ENCODE data around the gene TRABD2B.

Gene TRABD2B

DNA sequence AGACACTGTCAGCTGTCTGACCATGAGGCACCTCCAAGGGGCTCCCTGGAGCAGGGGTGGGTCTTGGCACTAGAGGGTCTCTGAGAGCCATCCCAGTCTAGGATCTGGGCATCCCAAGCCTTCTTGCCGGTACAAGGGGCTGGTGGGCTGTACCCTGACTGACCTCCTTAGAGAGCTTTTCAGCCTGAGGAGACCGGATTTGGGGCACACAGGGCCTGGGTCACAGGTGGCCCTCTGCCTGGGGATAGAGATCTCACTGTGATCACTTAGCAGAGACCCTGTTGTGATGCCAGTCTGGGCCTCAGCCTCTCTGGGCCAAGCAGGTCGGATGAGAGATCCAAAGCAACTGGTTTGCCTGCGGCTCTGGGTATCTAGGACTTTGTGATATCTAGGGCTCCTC lies 227.2 kb downstream of the TRABD2B start:
- Mint-ChIP-seq H3K27ac (no peak overlapping the region), H3K4me1 (no peaks in the 10 kb centered on the region), H3K9me3 (no peaks in the 10 kb centered on the region), H3K27me3 (peaks cover 2% of the 10 kb centered on the region), H3K36me3 (no peaks in the 10 kb centered on the region), H3K4me3 (no peak overlapping the region)

DNA sequence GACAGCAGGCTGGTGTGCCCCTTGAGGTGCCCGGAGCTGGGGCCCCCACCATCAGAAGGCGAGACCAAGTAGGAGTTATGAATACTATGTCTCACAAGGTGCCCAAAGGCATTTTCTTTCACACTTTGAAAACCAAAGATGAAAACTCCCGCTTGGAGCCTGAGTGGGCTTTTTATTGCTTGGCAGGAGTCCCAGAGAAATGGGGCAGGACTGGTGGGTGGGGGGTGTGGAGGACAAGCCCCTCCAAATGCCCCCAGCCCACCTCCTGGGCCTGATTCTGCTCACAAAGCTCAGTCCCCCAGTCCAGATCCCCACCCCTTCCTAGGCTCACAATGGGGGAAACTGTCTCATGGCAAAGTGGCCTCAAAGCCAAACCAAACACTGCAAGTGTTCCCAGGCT lies 227.9 kb downstream of the TRABD2B start:
- Mint-ChIP-seq H3K4me3 (no peak overlapping the region), H3K27me3 (peaks cover 2% of the 10 kb centered on the region), H3K27ac (no peak overlapping the region)

GRCh38 chr1:47767741-47768100 lies 229.5 kb downstream of the TRABD2B start:
- H3K4me3 Mint-ChIP-seq, result no peak overlapping the region
- no peaks in the 10 kb centered on the region for H3K9me3 Mint-ChIP-seq

More for the DNA sequence above, 227.9 kb downstream of the TRABD2B start:
- no peaks in the 10 kb centered on the region for H3K36me3 Mint-ChIP-seq
- H3K9me3 Mint-ChIP-seq, result no peaks in the 10 kb centered on the region
- no peaks in the 10 kb centered on the region for H3K4me1 Mint-ChIP-seq

DNA sequence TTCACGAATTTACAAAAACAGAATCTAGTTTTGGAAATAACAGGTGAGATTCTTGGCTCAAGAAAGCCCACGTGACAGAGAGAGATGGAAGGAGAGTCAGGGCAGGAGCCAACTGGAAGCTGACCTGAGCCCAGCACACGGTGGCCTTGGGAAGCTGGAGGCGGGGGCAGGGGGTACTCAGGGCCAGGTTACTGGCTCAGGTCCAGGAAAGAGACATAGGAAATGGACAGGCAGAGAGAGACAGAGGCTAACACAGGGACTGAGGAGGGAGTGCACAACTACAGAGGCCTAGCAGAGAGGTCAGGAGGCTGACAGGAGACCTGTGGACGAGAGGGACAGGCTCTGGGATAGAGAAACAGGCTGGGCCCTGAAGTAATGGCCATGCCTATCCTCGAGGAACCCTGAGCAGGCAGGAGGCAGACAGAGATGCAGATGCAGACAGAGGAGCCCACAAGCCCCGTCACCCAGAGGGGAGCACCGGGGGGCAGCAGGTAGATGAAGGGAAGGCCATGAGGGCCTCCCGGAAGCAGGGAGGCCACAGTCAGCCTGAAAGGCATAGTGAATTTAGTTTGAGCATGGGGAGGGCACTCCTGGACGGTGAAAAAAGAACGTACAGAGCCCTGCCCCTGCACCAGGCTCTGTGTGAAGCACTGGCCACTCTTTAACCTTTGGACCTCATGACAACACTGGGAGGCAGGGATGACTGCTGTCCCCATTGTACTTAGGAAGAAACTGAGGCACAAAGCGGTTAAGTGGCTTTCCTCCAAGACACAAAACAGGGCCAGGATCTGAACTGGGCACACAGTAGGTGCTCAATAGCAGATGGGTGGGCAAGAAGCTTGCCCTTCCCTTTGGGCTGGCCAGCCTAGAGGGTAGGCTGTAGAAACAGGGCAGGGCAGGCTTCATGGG lies 230.1 kb downstream of the TRABD2B start:
- Mint-ChIP-seq H3K4me1 (no peaks in the 10 kb centered on the region), H3K36me3 (no peaks in the 10 kb centered on the region), H3K27ac (no peak overlapping the region), H3K9me3 (no peaks in the 10 kb centered on the region), H3K27me3 (peaks cover under 1% of the 10 kb centered on the region), H3K4me3 (no peak overlapping the region)

More at GRCh38 chr1:47767741-47768100, 229.5 kb downstream of the TRABD2B start:
- peaks cover 2% of the 10 kb centered on the region for H3K27me3 Mint-ChIP-seq
- H3K36me3 Mint-ChIP-seq, result no peaks in the 10 kb centered on the region
- no peaks in the 10 kb centered on the region for H3K4me1 Mint-ChIP-seq
- H3K27ac Mint-ChIP-seq, result no peak overlapping the region

DNA sequence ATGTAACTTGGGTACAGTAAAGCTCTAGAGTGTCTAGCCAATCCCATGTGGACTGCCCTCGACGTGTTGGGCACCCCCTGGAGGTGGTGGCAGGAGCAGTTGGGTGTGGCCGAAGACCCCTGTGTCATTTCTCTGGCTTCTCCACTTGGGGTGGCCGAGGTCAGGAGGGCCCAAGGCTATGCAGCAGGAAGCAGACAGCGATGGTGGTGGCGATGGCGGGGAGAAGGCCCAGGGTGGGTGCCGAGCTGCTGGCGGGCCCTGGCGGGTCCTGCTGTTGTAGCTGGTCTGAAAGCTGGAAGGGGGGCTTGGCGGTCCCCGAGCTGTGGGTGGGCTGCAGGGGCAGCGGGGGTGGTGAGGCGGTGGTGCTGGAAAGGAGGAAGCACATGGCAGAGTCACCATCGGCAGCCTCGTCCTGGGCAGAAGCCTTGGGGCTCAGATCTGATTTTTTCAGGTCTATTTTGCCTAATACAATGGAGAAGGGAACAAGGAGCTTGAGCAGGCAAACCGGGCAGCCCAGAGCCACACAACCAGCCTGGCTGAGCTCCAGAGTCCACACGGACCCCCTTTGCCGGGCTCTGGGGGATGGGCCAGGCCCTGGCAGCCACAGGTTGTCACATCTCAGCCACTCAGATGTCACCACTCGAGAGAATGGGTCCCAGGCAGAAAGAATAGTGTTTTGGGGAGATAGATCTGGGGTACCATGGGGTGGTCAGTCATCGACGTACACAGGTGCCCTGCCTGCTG lies 231.3 kb downstream of the TRABD2B start:
- peaks cover 3% of the 10 kb centered on the region for H3K27me3 Mint-ChIP-seq
- no peak overlapping the region for H3K27ac Mint-ChIP-seq
- H3K36me3 Mint-ChIP-seq, result no peaks in the 10 kb centered on the region
- no peaks in the 10 kb centered on the region for H3K4me1 Mint-ChIP-seq
- no peak overlapping the region for H3K4me3 Mint-ChIP-seq
- H3K9me3 Mint-ChIP-seq, result no peaks in the 10 kb centered on the region

GRCh38 chr1:47765236-47765635 lies 231.9 kb downstream of the TRABD2B start:
- Mint-ChIP-seq H3K4me1 (no peaks in the 10 kb centered on the region), H3K27ac (no peak overlapping the region), H3K4me3 (no peak overlapping the region), H3K27me3 (peaks cover 3% of the 10 kb centered on the region), H3K36me3 (no peaks in the 10 kb centered on the region), H3K9me3 (no peaks in the 10 kb centered on the region)

GRCh38 chr1:47764461-47765046 lies 232.6 kb downstream of the TRABD2B start:
- H3K36me3 Mint-ChIP-seq, result no peaks in the 10 kb centered on the region
- H3K27ac Mint-ChIP-seq, result no peak overlapping the region
- no peaks in the 10 kb centered on the region for H3K4me1 Mint-ChIP-seq
- no peaks in the 10 kb centered on the region for H3K9me3 Mint-ChIP-seq
- H3K4me3 Mint-ChIP-seq, result no peak overlapping the region
- peaks cover 3% of the 10 kb centered on the region for H3K27me3 Mint-ChIP-seq

GRCh38 chr1:47763591-47764171 lies 233.5 kb downstream of the TRABD2B start:
- Mint-ChIP-seq H3K27me3 (peaks cover 3% of the 10 kb centered on the region), H3K4me3 (no peak overlapping the region), H3K4me1 (no peaks in the 10 kb centered on the region), H3K9me3 (no peaks in the 10 kb centered on the region), H3K27ac (no peak overlapping the region), H3K36me3 (no peaks in the 10 kb centered on the region)

DNA sequence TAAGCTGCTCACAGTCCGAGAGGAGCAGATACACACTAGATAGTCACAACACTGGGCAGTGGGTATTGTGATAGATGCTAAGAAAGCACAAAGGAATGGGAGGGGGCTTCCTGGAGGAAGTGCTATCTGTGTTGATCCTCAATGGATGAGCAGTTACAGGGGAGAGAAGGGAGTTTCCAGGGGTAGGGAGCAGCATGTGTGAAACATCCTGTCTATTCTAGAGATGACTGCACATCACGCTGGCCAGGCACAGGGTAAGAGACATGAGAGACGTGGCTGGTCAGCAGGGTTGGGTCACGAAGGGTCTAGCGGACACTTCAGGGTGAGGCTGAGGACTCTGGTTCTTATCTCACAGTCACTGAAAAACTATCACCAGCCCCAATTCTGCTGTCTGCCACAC lies 235.2 kb downstream of the TRABD2B start:
- Mint-ChIP-seq H3K27me3 (peaks cover 5% of the 10 kb centered on the region), H3K9me3 (no peaks in the 10 kb centered on the region), H3K4me1 (no peaks in the 10 kb centered on the region), H3K4me3 (no peak overlapping the region), H3K27ac (no peak overlapping the region), H3K36me3 (no peaks in the 10 kb centered on the region)

GRCh38 chr1:47761201-47761930 lies 235.8 kb downstream of the TRABD2B start:
- Mint-ChIP-seq H3K4me3 (no peak overlapping the region), H3K27ac (no peak overlapping the region), H3K9me3 (no peaks in the 10 kb centered on the region), H3K36me3 (no peaks in the 10 kb centered on the region), H3K4me1 (no peaks in the 10 kb centered on the region), H3K27me3 (peaks cover 5% of the 10 kb centered on the region)

DNA sequence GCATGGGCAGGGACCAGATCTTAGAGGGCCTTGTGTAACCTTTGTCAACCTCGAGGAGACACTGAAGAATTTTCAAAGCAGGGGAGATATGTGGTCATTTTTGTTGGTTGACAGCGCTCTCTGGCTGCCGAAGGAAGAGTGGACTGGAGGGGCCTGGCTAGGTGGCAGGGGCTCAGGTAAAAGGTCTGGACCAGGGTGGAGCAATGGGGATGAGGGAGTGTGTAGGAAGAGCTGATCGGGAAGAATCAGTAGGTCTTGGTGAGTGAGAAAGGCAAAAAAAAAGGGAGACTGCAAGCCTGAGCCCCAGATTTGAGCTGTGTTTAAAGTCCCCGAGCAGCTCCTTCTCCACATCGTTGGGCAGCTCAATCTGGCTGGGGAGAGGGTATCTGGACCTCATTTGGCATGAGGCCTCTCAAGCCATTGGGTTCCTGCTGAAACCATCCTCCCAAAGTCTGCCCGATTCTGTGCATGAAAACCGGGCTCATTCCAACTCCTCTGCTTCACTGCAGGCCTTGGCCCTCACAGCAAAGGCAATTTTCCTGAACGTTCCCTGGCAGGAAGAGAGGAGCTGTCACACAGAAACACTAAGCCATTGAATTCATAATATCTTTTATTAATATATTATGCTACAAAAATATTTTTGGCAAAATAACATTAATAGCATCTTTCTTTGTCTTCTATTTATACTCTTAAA lies 237.1 kb downstream of the TRABD2B start:
- no peak overlapping the region for H3K4me3 Mint-ChIP-seq
- H3K4me1 Mint-ChIP-seq, result no peaks in the 10 kb centered on the region
- peaks cover 5% of the 10 kb centered on the region for H3K27me3 Mint-ChIP-seq
- H3K36me3 Mint-ChIP-seq, result no peaks in the 10 kb centered on the region
- H3K27ac Mint-ChIP-seq, result no peak overlapping the region
- H3K9me3 Mint-ChIP-seq, result no peaks in the 10 kb centered on the region

DNA sequence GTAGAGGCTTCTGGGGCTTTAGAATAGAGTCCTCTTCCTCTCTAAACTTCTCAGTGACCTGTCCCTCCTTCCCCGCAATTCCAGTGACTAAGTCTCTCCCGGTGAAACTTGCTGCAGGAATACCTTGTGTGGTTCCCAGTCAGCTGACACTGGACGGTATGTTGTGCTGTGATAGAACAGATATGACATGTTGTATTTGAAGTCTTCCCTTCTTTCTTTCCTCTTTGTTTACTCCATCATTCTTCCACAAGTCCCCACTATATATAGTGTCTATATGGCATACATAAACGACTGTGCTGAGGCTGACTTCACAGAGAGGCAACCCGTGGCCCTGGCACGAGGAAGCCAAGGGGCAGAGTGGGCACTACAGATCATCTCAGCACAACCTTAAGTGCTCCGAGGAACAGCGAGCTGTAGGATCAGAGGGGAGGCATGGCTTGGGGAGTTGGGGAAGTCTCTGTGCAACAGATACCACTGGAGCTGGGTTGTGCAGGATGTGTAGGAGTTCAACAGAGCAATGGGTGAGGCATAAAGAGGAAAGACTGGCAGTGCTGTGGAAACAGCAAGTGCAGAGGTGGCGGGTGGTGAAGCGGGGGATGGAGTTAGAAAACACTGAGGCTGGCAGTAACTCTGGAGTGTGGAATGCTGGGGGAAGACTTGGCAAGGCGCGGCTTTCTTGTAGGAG lies 237.8 kb downstream of the TRABD2B start:
- no peaks in the 10 kb centered on the region for H3K36me3 Mint-ChIP-seq
- no peaks in the 10 kb centered on the region for H3K4me1 Mint-ChIP-seq
- H3K4me3 Mint-ChIP-seq, result no peak overlapping the region
- H3K9me3 Mint-ChIP-seq, result no peaks in the 10 kb centered on the region
- H3K27ac Mint-ChIP-seq, result no peak overlapping the region
- peaks cover 5% of the 10 kb centered on the region for H3K27me3 Mint-ChIP-seq

GRCh38 chr1:47758341-47759250 lies 238.6 kb downstream of the TRABD2B start:
- Mint-ChIP-seq H3K4me3 (no peak overlapping the region), H3K27ac (no peak overlapping the region), H3K36me3 (no peaks in the 10 kb centered on the region), H3K27me3 (peaks cover 5% of the 10 kb centered on the region), H3K9me3 (no peaks in the 10 kb centered on the region), H3K4me1 (no peaks in the 10 kb centered on the region)
